ENCODE measurements around the gene SCG2. TPM values are rescaled to one million over a fixed set of nuclear protein-coding genes. Genes with fewer than 3 reads are reported as not detected.

The SCG2 gene
- total and polyA plus RNA-seq, 2 experiments from 2014 or later: not detected

GRCh38 chr2:223587301-223587700, 14.9 kb downstream of the SCG2 start:
- no peaks in the 10 kb centered on the region for H3K27me3 ChIP-seq
- no peak for TF ChIP-seq CTCF (IDR thresholded peaks at IDR 0.05; ENCODE audit: low read depth, low read length)

GRCh38 chr2:223586261-223586660, 15.9 kb downstream of the SCG2 start:
- TF ChIP-seq CTCF (IDR thresholded peaks at IDR 0.05; ENCODE audit: low read depth, low read length): no peak
- peak in 1 of 2 donors; percentile 92 for DNase-seq (ENCODE audit: low read depth in 1 of 2, low spot score in 1 of 2)

More at GRCh38 chr2:223587301-223587700, 14.9 kb downstream of the SCG2 start:
- H3K9me3 ChIP-seq (ENCODE audit: low read depth): no peaks in the 10 kb centered on the region
- H3K27ac ChIP-seq: no peak overlapping the region
- peak in 1 of 2 donors; percentile 56 for DNase-seq (ENCODE audit: low read depth in 1 of 2, low spot score in 1 of 2)
- no peaks in the 10 kb centered on the region for H3K36me3 ChIP-seq
- H3K4me1 ChIP-seq (ENCODE audit: low read depth): no peaks in the 10 kb centered on the region
- no peak overlapping the region for H3K4me3 ChIP-seq

GRCh38 chr2:223585666-223586065, 16.5 kb downstream of the SCG2 start:
- no peaks in the 10 kb centered on the region for H3K27me3 ChIP-seq
- H3K27ac ChIP-seq: no peak overlapping the region
- peak in 1 of 2 donors; percentile 57 for DNase-seq (ENCODE audit: low read depth in 1 of 2, low spot score in 1 of 2)
- no peak overlapping the region for H3K4me3 ChIP-seq
- no peaks in the 10 kb centered on the region for H3K9me3 ChIP-seq (ENCODE audit: low read depth)
- H3K4me1 ChIP-seq (ENCODE audit: low read depth): no peaks in the 10 kb centered on the region
- TF ChIP-seq CTCF (IDR thresholded peaks at IDR 0.05; ENCODE audit: low read depth, low read length): no peak
- H3K36me3 ChIP-seq: no peaks in the 10 kb centered on the region

More at GRCh38 chr2:223586261-223586660, 15.9 kb downstream of the SCG2 start:
- Histone ChIP-seq H3K36me3 (no peaks in the 10 kb centered on the region), H3K4me1 (ENCODE audit: low read depth) (no peaks in the 10 kb centered on the region), H3K9me3 (ENCODE audit: low read depth) (no peaks in the 10 kb centered on the region), H3K4me3 (no peak overlapping the region), H3K27me3 (no peaks in the 10 kb centered on the region), H3K27ac (no peak overlapping the region)

GRCh38 chr2:223582001-223582400, 20.2 kb downstream of the SCG2 start:
- Histone ChIP-seq H3K27me3 (no peaks in the 10 kb centered on the region), H3K4me1 (ENCODE audit: low read depth) (no peaks in the 10 kb centered on the region), H3K9me3 (ENCODE audit: low read depth) (no peaks in the 10 kb centered on the region), H3K4me3 (no peak overlapping the region), H3K36me3 (no peaks in the 10 kb centered on the region), H3K27ac (no peak overlapping the region)
- TF ChIP-seq CTCF (IDR thresholded peaks at IDR 0.05; ENCODE audit: low read depth, low read length): no peak
- no peak for DNase-seq (ENCODE audit: low read depth in 1 of 2, low spot score in 1 of 2)

- no peaks in the 10 kb centered on the region for H3K4me1 ChIP-seq (ENCODE audit: low read depth)
- TF ChIP-seq CTCF (IDR thresholded peaks at IDR 0.05; ENCODE audit: low read depth, low read length): no peak
- H3K36me3 ChIP-seq: no peaks in the 10 kb centered on the region
- no peak overlapping the region for H3K27ac ChIP-seq
- H3K27me3 ChIP-seq: no peaks in the 10 kb centered on the region
- no peak overlapping the region for H3K4me3 ChIP-seq
- H3K9me3 ChIP-seq (ENCODE audit: low read depth): no peaks in the 10 kb centered on the region
- DNase-seq (ENCODE audit: low read depth in 1 of 2, low spot score in 1 of 2): peak; percentile 32 to 68
Observed at GRCh38 chr2:223580951-223581350, 21.2 kb downstream of the SCG2 start.

GRCh38 chr2:223578846-223579245, 23.3 kb downstream of the SCG2 start:
- Histone ChIP-seq H3K27me3 (peaks cover 3% of the 10 kb centered on the region), H3K27ac (no peak overlapping the region), H3K36me3 (no peaks in the 10 kb centered on the region), H3K9me3 (ENCODE audit: low read depth) (no peaks in the 10 kb centered on the region), H3K4me3 (no peak overlapping the region), H3K4me1 (ENCODE audit: low read depth) (no peaks in the 10 kb centered on the region)
- DNase-seq (ENCODE audit: low read depth in 1 of 2, low spot score in 1 of 2): no peak
- TF ChIP-seq CTCF (IDR thresholded peaks at IDR 0.05; ENCODE audit: low read depth, low read length): no peak
